Measurements from ENCODE around the gene NQO2. TPM values are rescaled to one million over a fixed set of nuclear protein-coding genes. Genes with fewer than 3 reads are reported as not detected.

NQO2 gene
- total RNA-seq, 2 donors from 2014 or later = 50.8 to 199 TPM

- Histone ChIP-seq H3K36me3 (ENCODE audit: control insufficient read depth, insufficient read depth, low read length) (peaks cover 35% of the 10 kb centered on the region), H3K27me3 (ENCODE audit: control insufficient read depth, insufficient read depth, low read length, poor library complexity, severe bottlenecking) (no peaks in the 10 kb centered on the region), H3K4me3 (ENCODE audit: low read length) (no peak overlapping the region), H3K4me1 (ENCODE audit: control insufficient read depth, insufficient read depth, low read length) (no peaks in the 10 kb centered on the region), H3K9ac (ENCODE audit: extremely low read depth, low read length, poor library complexity, severe bottlenecking) (no peak overlapping the region), H3K27ac (ENCODE audit: low read depth, low read length) (no peak overlapping the region), H3K9me3 (ENCODE audit: control insufficient read depth, low read length) (no peaks in the 10 kb centered on the region)
- TF ChIP-seq CTCF (conservative IDR thresholded peaks at IDR 0.05) = no peak
- Mint-ChIP-seq H3K27ac (peak overlapping the region; percentile 73), H3K36me3 (ENCODE audit: low read depth) (peaks cover 70% of the 10 kb centered on the region), H3K27me3 (ENCODE audit: insufficient read depth) (peaks cover 8% of the 10 kb centered on the region), H3K9me3 (no peaks in the 10 kb centered on the region), H3K4me1 (peaks cover 33% of the 10 kb centered on the region), H3K4me3 (no peak overlapping the region)
- DNase-seq = peak; percentile 83
- WGBS, 2 experiments (ENCODE audit: insufficient coverage in 1 of 2, insufficient read length in 1 of 2) = 69 to 76% methylated on average over 3 to 8 of the region's 8 CpGs
These were observed 48.0 kb upstream of the NQO2 start for GRCh38 chr6:2951728-2952127.

GRCh38 chr6:2952557-2953095, 47.1 kb upstream of the NQO2 start:
- H3K27me3 ChIP-seq (ENCODE audit: control insufficient read depth, insufficient read depth, low read length, poor library complexity, severe bottlenecking) = no peaks in the 10 kb centered on the region
- H3K4me3 ChIP-seq (ENCODE audit: low read length) = no peak overlapping the region
- 36 to 51% methylated on average over 20 to 27 of the region's 27 CpGs for WGBS, 2 experiments (ENCODE audit: insufficient coverage in 1 of 2, insufficient read length in 1 of 2)
- H3K27ac Mint-ChIP-seq = peak overlapping the region; percentile 73
- peak; percentile 97 for DNase-seq
- H3K36me3 Mint-ChIP-seq (ENCODE audit: low read depth) = peaks cover 71% of the 10 kb centered on the region
- TF ChIP-seq CTCF (conservative IDR thresholded peaks at IDR 0.05) = peak; percentile 99
- H3K4me3 Mint-ChIP-seq = no peak overlapping the region
- peaks cover 2% of the 10 kb centered on the region for H3K27me3 Mint-ChIP-seq (ENCODE audit: insufficient read depth)
- no peak overlapping the region for H3K27ac ChIP-seq (ENCODE audit: low read depth, low read length)
- H3K4me1 ChIP-seq (ENCODE audit: control insufficient read depth, insufficient read depth, low read length) = no peaks in the 10 kb centered on the region
- H3K4me1 Mint-ChIP-seq = peaks cover 26% of the 10 kb centered on the region
- peaks cover 29% of the 10 kb centered on the region for H3K36me3 ChIP-seq (ENCODE audit: control insufficient read depth, insufficient read depth, low read length)
- no peak overlapping the region for H3K9ac ChIP-seq (ENCODE audit: extremely low read depth, low read length, poor library complexity, severe bottlenecking)
- no peaks in the 10 kb centered on the region for H3K9me3 Mint-ChIP-seq
- H3K9me3 ChIP-seq (ENCODE audit: control insufficient read depth, low read length) = no peaks in the 10 kb centered on the region

GRCh38 chr6:2953098-2953497, 46.6 kb upstream of the NQO2 start:
- no peak overlapping the region for H3K27ac ChIP-seq (ENCODE audit: low read depth, low read length)
- H3K9me3 ChIP-seq (ENCODE audit: control insufficient read depth, low read length) = no peaks in the 10 kb centered on the region
- H3K27ac Mint-ChIP-seq = peak overlapping the region; percentile 20
- TF ChIP-seq CTCF (conservative IDR thresholded peaks at IDR 0.05) = no peak
- no peak overlapping the region for H3K9ac ChIP-seq (ENCODE audit: extremely low read depth, low read length, poor library complexity, severe bottlenecking)
- H3K36me3 ChIP-seq (ENCODE audit: control insufficient read depth, insufficient read depth, low read length) = peaks cover 24% of the 10 kb centered on the region
- no peaks in the 10 kb centered on the region for H3K9me3 Mint-ChIP-seq
- H3K4me1 ChIP-seq (ENCODE audit: control insufficient read depth, insufficient read depth, low read length) = no peaks in the 10 kb centered on the region
- peaks cover 2% of the 10 kb centered on the region for H3K27me3 Mint-ChIP-seq (ENCODE audit: insufficient read depth)
- H3K36me3 Mint-ChIP-seq (ENCODE audit: low read depth) = peaks cover 67% of the 10 kb centered on the region
- H3K4me3 ChIP-seq (ENCODE audit: low read length) = no peak overlapping the region
- DNase-seq = no peak
- H3K27me3 ChIP-seq (ENCODE audit: control insufficient read depth, insufficient read depth, low read length, poor library complexity, severe bottlenecking) = no peaks in the 10 kb centered on the region
- peaks cover 26% of the 10 kb centered on the region for H3K4me1 Mint-ChIP-seq
- H3K4me3 Mint-ChIP-seq = no peak overlapping the region
- WGBS, 2 experiments (ENCODE audit: insufficient coverage in 1 of 2, insufficient read length in 1 of 2) = 94 to 98% methylated on average over 12 of the region's 12 CpGs

All from endodermal cell (in vitro differentiated cells).